Vagina (tissue), 2 donors: ENCODE results near the gene STK24. TPM values are rescaled to one million over a fixed set of nuclear protein-coding genes. Genes with fewer than 3 reads are reported as not detected.

Source experiments
- DNase-seq, 2 donors: peaks; one replicate each; pipeline ENCODE4 v3.0.0-alpha.2; 2017; ENCODE audit errors: extremely low spot score in 2 of 2
- H3K27ac ChIP-seq: fragments of 200-600 bp; sonication (generic); one replicate; pipeline ENCODE4 v1.5.1; 2019
- H3K27me3 ChIP-seq: fragments of 200-600 bp; sonication (generic); one replicate; pipeline ENCODE4 v1.5.1; 2019
- H3K36me3 ChIP-seq, 2 donors: fragments of 200-600 bp; sonication (generic); one replicate each; pipeline ENCODE4 v1.5.1; 2017 to 2019
- H3K4me1 ChIP-seq: fragments of 200-600 bp; sonication (generic); one replicate; pipeline ENCODE4 v1.5.1; 2019
- H3K4me3 ChIP-seq, 2 donors: fragments of 200-600 bp; sonication (generic); 1 replicate in 1 of 2; 2 replicates in 1 of 2; pipeline ENCODE4 v1.5.1; 2016 to 2019
- H3K9me3 ChIP-seq: fragments of 200-600 bp; sonication (generic); one replicate; pipeline ENCODE4 v1.5.1; 2019
- CTCF ChIP-seq, 3 experiments: fragments of 450-650 bp in 2 of 3; fragments of 200-600 bp in 1 of 3; sonication (generic) in 1 of 3; IDR thresholded peaks; one replicate each; pipeline ENCODE4 v1.5.1; 2017 to 2019; ENCODE audit warnings: antibody characterized with exemption in 3 of 3, mild to moderate bottlenecking in 2 of 3, moderate library complexity in 2 of 3
- POLR2A ChIP-seq, 2 donors: fragments of 450-650 bp; IDR thresholded peaks; one replicate each; pipeline ENCODE4 v1.6.1; 2017; ENCODE audit warnings: antibody characterized with exemption in 2 of 2, mild to moderate bottlenecking in 2 of 2, moderate library complexity in 2 of 2
- POLR2AphosphoS5 ChIP-seq, 2 donors: sonication (generic); formaldehyde crosslinking; IDR thresholded peaks; one replicate each; pipeline ENCODE4 v1.9.0; 2017; ENCODE audit warnings: antibody characterized with exemption in 2 of 2, mild to moderate bottlenecking in 2 of 2, low read depth in 1 of 2; ENCODE audit not compliant: insufficient read depth in 1 of 2
- intact Hi-C: fragments of 100-400 bp; cut with DNase I; formaldehyde crosslinking; loops from one replicate; pipeline ENCODE4 v1.15.1; 2023
- total RNA-seq: library from RNA; depleted of rRNA; stranded (reverse); fragments of >200 nt; gene quantifications from one replicate; pipeline ENCODE4 v1.2.3, GENCODE V29; 2016

The STK24 gene
- total RNA-seq, 1 donor from 2014 or later, result 82.5 TPM

- H3K36me3 ChIP-seq, result peaks cover 0 to 4% of the 10 kb centered on the region in 2 donors
- no peaks in the 10 kb centered on the region for H3K27me3 ChIP-seq
- H3K27ac ChIP-seq, result no peak overlapping the region
- H3K4me1 ChIP-seq, result peaks cover 94% of the 10 kb centered on the region
- DNase-seq, result no peak
- intact Hi-C loops, result no loop called here
- H3K9me3 ChIP-seq, result no peaks in the 10 kb centered on the region
- no peak overlapping the region for H3K4me3 ChIP-seq
- TF ChIP-seq POLR2A (IDR thresholded peaks at IDR 0.05) (no peak), CTCF (IDR thresholded peaks at IDR 0.05) (no peak), POLR2AphosphoS5 (IDR thresholded peaks at IDR 0.05; ENCODE audit: insufficient read depth in 1 of 2, low read depth in 1 of 2) (no peak)
These were observed 41.2 kb downstream of the STK24 start for GRCh38 chr13:98535501-98536354.

GRCh38 chr13:98534821-98535220, 42.1 kb downstream of the STK24 start:
- Histone ChIP-seq H3K27ac (no peak overlapping the region), H3K9me3 (no peaks in the 10 kb centered on the region), H3K36me3 (peaks cover 0 to 4% of the 10 kb centered on the region in 2 donors), H3K4me1 (peaks cover 94% of the 10 kb centered on the region), H3K27me3 (no peaks in the 10 kb centered on the region), H3K4me3 (no peak overlapping the region)
- TF ChIP-seq POLR2AphosphoS5 (IDR thresholded peaks at IDR 0.05; ENCODE audit: insufficient read depth in 1 of 2, low read depth in 1 of 2) (no peak), POLR2A (IDR thresholded peaks at IDR 0.05) (no peak), CTCF (IDR thresholded peaks at IDR 0.05) (no peak)
- no peak for DNase-seq
- intact Hi-C loops, result no loop called here

DNA sequence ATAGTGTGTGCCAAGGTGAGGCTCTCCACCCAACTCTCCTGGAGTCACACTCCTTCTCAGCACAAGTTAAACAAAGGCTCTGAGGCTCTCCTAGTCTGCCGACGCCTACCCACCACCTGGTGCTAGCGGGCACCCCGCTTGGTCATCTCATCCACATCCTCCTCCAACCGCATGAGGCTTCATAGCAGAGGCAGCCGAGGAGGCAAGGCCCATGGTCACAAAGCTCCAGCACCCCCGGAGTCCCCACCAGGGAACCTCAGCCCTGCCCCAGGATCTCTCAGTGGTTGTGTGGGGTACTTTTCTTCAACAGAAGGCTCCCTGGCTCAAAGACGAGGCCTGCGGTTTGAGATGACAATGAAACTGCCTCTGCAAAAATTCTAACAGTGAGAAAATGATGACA, 43.0 kb downstream of the STK24 start:
- TF ChIP-seq POLR2AphosphoS5 (IDR thresholded peaks at IDR 0.05; ENCODE audit: insufficient read depth in 1 of 2, low read depth in 1 of 2) (no peak), CTCF (IDR thresholded peaks at IDR 0.05) (no peak), POLR2A (IDR thresholded peaks at IDR 0.05) (no peak)
- Histone ChIP-seq H3K27ac (no peak overlapping the region), H3K27me3 (no peaks in the 10 kb centered on the region), H3K9me3 (no peaks in the 10 kb centered on the region), H3K36me3 (peaks cover 0 to 2% of the 10 kb centered on the region in 2 donors), H3K4me1 (peaks cover 93% of the 10 kb centered on the region), H3K4me3 (no peak overlapping the region)
- intact Hi-C loops, result no loop called here
- DNase-seq, result no peak

DNA sequence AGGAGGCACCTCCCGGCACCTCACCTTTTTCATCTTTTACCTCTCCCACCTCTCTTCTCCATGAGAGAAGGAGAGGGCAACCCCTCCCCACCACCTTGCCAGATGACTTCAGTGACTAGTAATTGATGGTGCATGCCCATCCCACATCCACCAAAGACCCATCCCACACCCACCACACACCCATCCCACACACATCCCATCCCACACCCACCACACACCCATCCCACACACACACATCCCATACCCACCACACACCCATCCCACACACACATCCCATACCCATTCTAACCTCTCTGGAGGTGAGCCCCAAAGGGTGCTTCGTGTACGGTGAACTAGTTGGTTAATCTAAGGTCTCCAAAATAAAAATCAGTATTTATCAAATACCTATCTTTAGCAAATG, 44.7 kb downstream of the STK24 start:
- TF ChIP-seq CTCF (IDR thresholded peaks at IDR 0.05) (no peak), POLR2A (IDR thresholded peaks at IDR 0.05) (no peak), POLR2AphosphoS5 (IDR thresholded peaks at IDR 0.05; ENCODE audit: insufficient read depth in 1 of 2, low read depth in 1 of 2) (no peak)
- DNase-seq, result no peak
- H3K36me3 ChIP-seq, result no peaks in the 10 kb centered on the region
- intact Hi-C loops, result no loop called here
- no peak overlapping the region for H3K4me3 ChIP-seq
- no peak overlapping the region for H3K27ac ChIP-seq
- H3K9me3 ChIP-seq, result no peaks in the 10 kb centered on the region
- no peaks in the 10 kb centered on the region for H3K27me3 ChIP-seq
- H3K4me1 ChIP-seq, result peaks cover 94% of the 10 kb centered on the region

- no peak for DNase-seq
- Histone ChIP-seq H3K9me3 (no peaks in the 10 kb centered on the region), H3K27ac (no peak overlapping the region), H3K4me1 (peaks cover 94% of the 10 kb centered on the region), H3K4me3 (no peak overlapping the region), H3K27me3 (no peaks in the 10 kb centered on the region), H3K36me3 (no peaks in the 10 kb centered on the region)
- TF ChIP-seq POLR2AphosphoS5 (IDR thresholded peaks at IDR 0.05; ENCODE audit: insufficient read depth in 1 of 2, low read depth in 1 of 2) (no peak), POLR2A (IDR thresholded peaks at IDR 0.05) (no peak), CTCF (IDR thresholded peaks at IDR 0.05) (no peak)
- intact Hi-C loops, result no loop called here
These were observed 46.7 kb downstream of the STK24 start for GRCh38 chr13:98530217-98530616.
